Body of pancreas (tissue), 4 donors: Measurements from ENCODE around the gene CDC42BPA. TPM values are rescaled to one million over a fixed set of nuclear protein-coding genes. Genes with fewer than 3 reads are reported as not detected.

Experiments
- ATAC-seq: fragments of 150-250 bp; one replicate; pipeline ENCODE4 v1.9.1; 2016
- DNase-seq, 4 donors: peaks; one replicate each; pipeline ENCODE4 v3.0.0-alpha.2; 2019
- H3K27ac ChIP-seq, 4 donors: fragments of 200-600 bp; sonication (generic); 1 replicate in 3 of 4; 2 replicates in 1 of 4; pipeline versions ENCODE4 v1.5.1 to v1.6.1; 2016 to 2019; ENCODE audit warnings: mild to moderate bottlenecking in 1 of 4, mixed read lengths in 1 of 4, moderate library complexity in 1 of 4
- H3K27me3 ChIP-seq, 2 donors: fragments of 200-600 bp; sonication (generic); one replicate each; pipeline ENCODE4 v1.6.0; 2016; ENCODE audit warnings: mild to moderate bottlenecking in 1 of 2
- H3K36me3 ChIP-seq, 2 donors: fragments of 200-600 bp; sonication (generic); replicated peaks in 1 of 2; 2 replicates each; pipeline ENCODE4 v1.5.1; 2016; ENCODE audit warnings: low read depth in 2 of 2; ENCODE audit not compliant: insufficient read depth in 1 of 2
- H3K4me1 ChIP-seq: fragments of 200-600 bp; sonication (generic); one replicate; pipeline ENCODE4 v1.6.0; 2016
- H3K4me3 ChIP-seq, 2 donors: fragments of 200-600 bp; sonication (generic); 1 replicate in 1 of 2; 2 replicates in 1 of 2; pipeline ENCODE4 v1.5.1; 2016 to 2019
- H3K9me3 ChIP-seq, 3 donors: fragments of 200-600 bp; sonication (generic); 1 replicate in 2 of 3; 2 replicates in 1 of 3; pipeline ENCODE4 v1.5.1; 2016
- CTCF ChIP-seq, 7 experiments: fragments of 450-650 bp in 4 of 7; fragments of 200-600 bp in 3 of 7; sonication (generic) in 3 of 7; IDR thresholded peaks; one replicate each; pipeline ENCODE4 v1.5.1; 2016 to 2019; ENCODE audit warnings: antibody characterized with exemption in 7 of 7
- POLR2A ChIP-seq, 3 donors: fragments of 450-650 bp; IDR thresholded peaks; one replicate each; pipeline ENCODE4 v1.6.1; 2016; ENCODE audit warnings: antibody characterized with exemption in 3 of 3, mild to moderate bottlenecking in 2 of 3
- WGBS, 2 donors: methylation state at CpG; one replicate each; pipeline ENCODE4 v1.1.5; 2017; 5-methylcytosine and 5-hydroxymethylcytosine counted together
- intact Hi-C: fragments of 100-400 bp; cut with DNase I; formaldehyde crosslinking; loops from one replicate; pipeline ENCODE4 v1.15.1; 2023
- total RNA-seq, 2 donors: library from RNA; depleted of rRNA; stranded (reverse); fragments of >200 nt; gene quantifications; one replicate each; pipeline ENCODE4 v1.1.0, GENCODE V29; 2016

CDC42BPA gene
- total RNA-seq, 2 donors from 2014 or later, result 35.9 to 37.6 TPM

- 93 to 95% methylated on average over 5 of the region's 5 CpGs for WGBS, 2 donors
- Histone ChIP-seq H3K4me1 (no peaks in the 10 kb centered on the region), H3K36me3 (no peaks in the 10 kb centered on the region), H3K4me3 (no peak overlapping the region), H3K9me3 (no peaks in the 10 kb centered on the region), H3K27ac (no peak overlapping the region), H3K27me3 (no peaks in the 10 kb centered on the region)
- TF ChIP-seq CTCF (IDR thresholded peaks at IDR 0.05) (no peak), POLR2A (IDR thresholded peaks at IDR 0.05) (no peak)
- DNase-seq (no peak), ATAC-seq (no peak)
- intact Hi-C loops, result no loop called here
Measured at GRCh38 chr1:227058321-227058751, 260.0 kb downstream of the CDC42BPA start.

- DNase-seq, result no peak
- no peaks in the 10 kb centered on the region for H3K9me3 ChIP-seq
- TF ChIP-seq CTCF (IDR thresholded peaks at IDR 0.05) (no peak), POLR2A (IDR thresholded peaks at IDR 0.05) (no peak)
- no peaks in the 10 kb centered on the region for H3K36me3 ChIP-seq
- intact Hi-C loops, result no loop called here
- no peaks in the 10 kb centered on the region for H3K27me3 ChIP-seq
- H3K4me3 ChIP-seq, result no peak overlapping the region
- H3K27ac ChIP-seq, result no peak overlapping the region
- H3K4me1 ChIP-seq, result no peaks in the 10 kb centered on the region
- no peak for ATAC-seq
Measured at GRCh38 chr1:227049253-227049652, 269.0 kb downstream of the CDC42BPA start.

- no peak for TF ChIP-seq POLR2A (IDR thresholded peaks at IDR 0.05)
- no peak for TF ChIP-seq CTCF (IDR thresholded peaks at IDR 0.05)
- Histone ChIP-seq H3K9me3 (no peaks in the 10 kb centered on the region), H3K36me3 (no peaks in the 10 kb centered on the region), H3K4me1 (no peaks in the 10 kb centered on the region), H3K27me3 (no peaks in the 10 kb centered on the region), H3K4me3 (no peak overlapping the region), H3K27ac (no peak overlapping the region)
- WGBS, 2 donors, result 81 to 86% methylated on average over 5 of the region's 5 CpGs
- ATAC-seq (no peak), DNase-seq (no peak)
- intact Hi-C loops, result no loop called here
Measured at GRCh38 chr1:227043755-227044154, 274.5 kb downstream of the CDC42BPA start.

- TF ChIP-seq CTCF (IDR thresholded peaks at IDR 0.05) (no peak), POLR2A (IDR thresholded peaks at IDR 0.05) (no peak)
- DNase-seq (no peak), ATAC-seq (no peak)
- Histone ChIP-seq H3K36me3 (no peaks in the 10 kb centered on the region), H3K9me3 (no peaks in the 10 kb centered on the region), H3K4me3 (no peak overlapping the region), H3K4me1 (no peaks in the 10 kb centered on the region), H3K27me3 (no peaks in the 10 kb centered on the region), H3K27ac (no peak overlapping the region)
- WGBS, 2 donors, result 66 to 70% methylated on average over 3 of the region's 3 CpGs
- intact Hi-C loops, result no loop called here
Measured at GRCh38 chr1:227042292-227042691, 276.0 kb downstream of the CDC42BPA start.

- 90 to 100% methylated on average over 1 of the region's 1 CpG for WGBS, 2 donors
- no peaks in the 10 kb centered on the region for H3K4me1 ChIP-seq
Measured at GRCh38 chr1:227038401-227038800, 279.9 kb downstream of the CDC42BPA start.

More at GRCh38 chr1:227038401-227038800, 279.9 kb downstream of the CDC42BPA start:
- DNase-seq (no peak), ATAC-seq (no peak)
- intact Hi-C loops, result no loop called here
- Histone ChIP-seq H3K4me3 (no peak overlapping the region), H3K27ac (no peak overlapping the region), H3K36me3 (no peaks in the 10 kb centered on the region), H3K9me3 (no peaks in the 10 kb centered on the region), H3K27me3 (no peaks in the 10 kb centered on the region)
- TF ChIP-seq POLR2A (IDR thresholded peaks at IDR 0.05), result no peak
- no peak for TF ChIP-seq CTCF (IDR thresholded peaks at IDR 0.05)
